Caco-2 (cell line): ENCODE results near the gene LAMB4. TPM values are rescaled to one million over a fixed set of nuclear protein-coding genes. Genes with fewer than 3 reads are reported as not detected.

Source experiments
- BruUV-seq: library from RNA; stranded (reverse); fragments of 400-500 nt; replicated peaks from 2 replicates; lab custom pipeline; 2021; lab: Mats Ljungman, UMichigan
- CTCF ChIA-PET: fragments of 300-600 bp; sonication (Branson Sonifier 250); formaldehyde crosslinking; loops from one replicate; lab custom pipeline; 2022; ENCODE audit warnings: antibody characterized with exemption; lab: Charles Lee
- POLR2A ChIA-PET: fragments of 300-600 bp; sonication (Branson Sonifier 250); formaldehyde crosslinking; loops from one replicate; lab custom pipeline; 2022; ENCODE audit warnings: antibody characterized with exemption; lab: Charles Lee
- DNase-seq, 2 experiments: peaks; one replicate each; pipeline versions ENCODE4 v3.0.0 to v3.0.0-alpha.2; 2020 to 2022
- H3K27me3 ChIP-seq: replicated peaks from 2 replicates; pipeline ENCODE4 v1.6.0; 2011; ENCODE audit warnings: low read length; ENCODE audit not compliant: control insufficient read depth, insufficient read depth
- H3K36me3 ChIP-seq: 2 replicates; pipeline ENCODE4 v1.5.1; 2011; ENCODE audit warnings: low read length; ENCODE audit not compliant: control insufficient read depth, insufficient read depth
- H3K4me1 ChIP-seq: fragments of 250-450 bp; sonication (Bioruptor Pico); 2 replicates; pipeline ENCODE4 v1.5.1; 2020; ENCODE audit warnings: mild to moderate bottlenecking
- H3K4me3 ChIP-seq: 2 replicates; pipeline ENCODE4 v1.5.1; 2011; ENCODE audit warnings: low read depth, mild to moderate bottlenecking, control low read depth, low read length
- H3K9me3 ChIP-seq: fragments of 250-450 bp; sonication (Bioruptor Pico); 2 replicates; pipeline ENCODE4 v1.5.1; 2020; ENCODE audit warnings: mild to moderate bottlenecking, moderate library complexity
- H3K27ac Mint-ChIP-seq: one replicate; pipeline ENCODE4 v1.8.0; 2022; ENCODE audit warnings: mixed read lengths; ENCODE audit not compliant: unreplicated experiment
- H3K27me3 Mint-ChIP-seq: one replicate; pipeline ENCODE4 v1.8.0; 2022; ENCODE audit warnings: mixed read lengths; ENCODE audit not compliant: insufficient read depth, unreplicated experiment
- H3K36me3 Mint-ChIP-seq: one replicate; pipeline ENCODE4 v1.8.0; 2022; ENCODE audit warnings: mild to moderate bottlenecking, mixed read lengths; ENCODE audit not compliant: insufficient read depth, unreplicated experiment
- H3K4me1 Mint-ChIP-seq: one replicate; pipeline ENCODE4 v1.8.0; 2022; ENCODE audit warnings: low read depth, mixed read lengths; ENCODE audit not compliant: unreplicated experiment
- H3K4me3 Mint-ChIP-seq: one replicate; pipeline ENCODE4 v1.8.0; 2022; ENCODE audit warnings: mild to moderate bottlenecking, moderate library complexity, mixed read lengths; ENCODE audit not compliant: unreplicated experiment
- H3K9me3 Mint-ChIP-seq: one replicate; pipeline ENCODE4 v1.8.0; 2022; ENCODE audit warnings: mixed read lengths; ENCODE audit not compliant: unreplicated experiment
- intact Hi-C: fragments of 100-400 bp; cut with micrococcal nuclease; formaldehyde crosslinking; loops from one replicate; pipeline ENCODE4 v1.10.0; 2022; ENCODE audit not compliant: unreplicated experiment
- total RNA-seq: library from RNA; stranded (reverse); gene quantifications from 2 replicates; pipeline ENCODE4 v1.2.3, GENCODE V29; 2022
- TF ChIP-seq, protein P1 (sequence below), 2 experiments: fragments of 200-600 bp in 1 of 2; IDR thresholded peaks; 1 replicate in 1 of 2; 2 replicates in 1 of 2; pipeline versions ENCODE4 v1.5.1 to v1.8.0; 2011 to 2022; ENCODE audit warnings: antibody characterized with exemption in 1 of 2, control low read depth in 1 of 2, inconsistent platforms in 1 of 2, low read depth in 1 of 2, low read length in 1 of 2, mild to moderate bottlenecking in 1 of 2, moderate library complexity in 1 of 2; ENCODE audit not compliant: insufficient read depth in 1 of 2, severe bottlenecking in 1 of 2, unreplicated experiment in 1 of 2

LAMB4 gene
- total RNA-seq, 1 experiment from 2014 or later: 0.52 TPM

- no peak overlapping the region for H3K4me3 Mint-ChIP-seq
- H3K27ac Mint-ChIP-seq: no peak overlapping the region
- Histone ChIP-seq H3K4me1 (peaks cover 72% of the 10 kb centered on the region), H3K27me3 (no peaks in the 10 kb centered on the region), H3K36me3 (no peaks in the 10 kb centered on the region), H3K9me3 (no peaks in the 10 kb centered on the region), H3K4me3 (no peak overlapping the region)
- no TSS peak for BruUV-seq
- POLR2A ChIA-PET: no interaction called here
- peak in 1 of 2 experiments; percentile 31 for DNase-seq
- H3K36me3 Mint-ChIP-seq: no peaks in the 10 kb centered on the region
- CTCF ChIA-PET: no interaction called here
- TF ChIP-seq, protein P1, sequence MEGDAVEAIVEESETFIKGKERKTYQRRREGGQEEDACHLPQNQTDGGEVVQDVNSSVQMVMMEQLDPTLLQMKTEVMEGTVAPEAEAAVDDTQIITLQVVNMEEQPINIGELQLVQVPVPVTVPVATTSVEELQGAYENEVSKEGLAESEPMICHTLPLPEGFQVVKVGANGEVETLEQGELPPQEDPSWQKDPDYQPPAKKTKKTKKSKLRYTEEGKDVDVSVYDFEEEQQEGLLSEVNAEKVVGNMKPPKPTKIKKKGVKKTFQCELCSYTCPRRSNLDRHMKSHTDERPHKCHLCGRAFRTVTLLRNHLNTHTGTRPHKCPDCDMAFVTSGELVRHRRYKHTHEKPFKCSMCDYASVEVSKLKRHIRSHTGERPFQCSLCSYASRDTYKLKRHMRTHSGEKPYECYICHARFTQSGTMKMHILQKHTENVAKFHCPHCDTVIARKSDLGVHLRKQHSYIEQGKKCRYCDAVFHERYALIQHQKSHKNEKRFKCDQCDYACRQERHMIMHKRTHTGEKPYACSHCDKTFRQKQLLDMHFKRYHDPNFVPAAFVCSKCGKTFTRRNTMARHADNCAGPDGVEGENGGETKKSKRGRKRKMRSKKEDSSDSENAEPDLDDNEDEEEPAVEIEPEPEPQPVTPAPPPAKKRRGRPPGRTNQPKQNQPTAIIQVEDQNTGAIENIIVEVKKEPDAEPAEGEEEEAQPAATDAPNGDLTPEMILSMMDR (IDR thresholded peaks at IDR 0.05; ENCODE audit: insufficient read depth in 1 of 2, low read depth in 1 of 2, low read length in 1 of 2, severe bottlenecking in 1 of 2, unreplicated experiment in 1 of 2): peak; percentile 22 to 58
- peaks cover 47% of the 10 kb centered on the region for H3K4me1 Mint-ChIP-seq
- H3K9me3 Mint-ChIP-seq: no peaks in the 10 kb centered on the region
- H3K27me3 Mint-ChIP-seq: no peaks in the 10 kb centered on the region
- intact Hi-C loops: loop anchor here (5.0 kb wide), 1 partner anchor 80 kb away; no protein-coding TSS in a partner anchor
These were observed 32.5 kb downstream of the LAMB4 start for GRCh38 chr7:108097703-108098102.

DNA sequence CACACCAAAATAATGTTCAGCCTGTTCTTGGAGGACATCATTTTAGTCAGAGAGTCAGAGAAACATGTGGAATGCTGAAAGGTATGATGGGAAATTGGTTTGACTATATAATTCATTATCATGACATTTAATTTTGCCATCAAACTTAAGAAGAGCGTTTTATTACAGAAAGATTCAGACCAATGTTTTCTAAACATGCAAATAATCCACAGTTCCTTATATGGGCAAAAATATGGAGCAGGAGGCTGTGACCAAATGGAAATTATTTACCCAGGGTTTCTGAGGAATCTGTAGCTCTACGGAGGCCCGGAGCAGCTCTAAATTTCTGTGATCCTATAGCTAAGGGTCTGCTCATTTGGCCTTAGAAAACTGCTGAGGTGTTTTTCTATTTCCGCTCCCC, 33.2 kb downstream of the LAMB4 start:
- Histone ChIP-seq H3K4me1 (peaks cover 71% of the 10 kb centered on the region), H3K9me3 (no peaks in the 10 kb centered on the region), H3K27me3 (no peaks in the 10 kb centered on the region), H3K36me3 (no peaks in the 10 kb centered on the region), H3K4me3 (no peak overlapping the region)
- ChIA-PET POLR2A (interaction anchor here (0.6 kb wide), 4 partner anchors 72 to 353 kb away, joined by 3 to 11 read pairs (median 6); partner anchors contain the start of gene CBLL1), CTCF (interaction anchor here (0.6 to 0.7 kb wide), 4 partner anchors 26 to 354 kb away, joined by 5 to 7 read pairs (median 6); no protein-coding TSS in a partner anchor)
- H3K4me1 Mint-ChIP-seq: peaks cover 42% of the 10 kb centered on the region
- H3K4me3 Mint-ChIP-seq: no peak overlapping the region
- peak overlapping the region; percentile 63 for H3K27ac Mint-ChIP-seq
- DNase-seq: no peak
- no peaks in the 10 kb centered on the region for H3K27me3 Mint-ChIP-seq
- H3K9me3 Mint-ChIP-seq: no peaks in the 10 kb centered on the region
- BruUV-seq: no TSS peak
- TF ChIP-seq, protein P1 (IDR thresholded peaks at IDR 0.05; ENCODE audit: insufficient read depth in 1 of 2, low read depth in 1 of 2, low read length in 1 of 2, severe bottlenecking in 1 of 2, unreplicated experiment in 1 of 2): no peak
- intact Hi-C loops: loop anchor here (5.0 kb wide), 1 partner anchor 80 kb away; no protein-coding TSS in a partner anchor
- H3K36me3 Mint-ChIP-seq: no peaks in the 10 kb centered on the region

- Mint-ChIP-seq H3K9me3 (no peaks in the 10 kb centered on the region), H3K4me1 (peaks cover 54% of the 10 kb centered on the region), H3K36me3 (no peaks in the 10 kb centered on the region), H3K4me3 (peak overlapping the region; percentile 62), H3K27me3 (no peaks in the 10 kb centered on the region), H3K27ac (peak overlapping the region; percentile 63)
- H3K27me3 ChIP-seq: no peaks in the 10 kb centered on the region
- peaks cover 76% of the 10 kb centered on the region for H3K4me1 ChIP-seq
- ChIA-PET CTCF (interaction anchor here (0.5 to 2.1 kb wide), 9 partner anchors 19 to 340 kb away, joined by 3 to 11 read pairs (median 3); no protein-coding TSS in a partner anchor), POLR2A (interaction anchor here (0.6 kb wide), 1 partner anchor 1810 kb away, joined by 3 read pairs; no protein-coding TSS in a partner anchor)
- H3K9me3 ChIP-seq: no peaks in the 10 kb centered on the region
- peak; percentile 86 to 89 for DNase-seq
- TF ChIP-seq, protein P1 (IDR thresholded peaks at IDR 0.05; ENCODE audit: insufficient read depth in 1 of 2, low read depth in 1 of 2, low read length in 1 of 2, severe bottlenecking in 1 of 2, unreplicated experiment in 1 of 2): no peak
- intact Hi-C loops: loop anchor here (1.0 to 5.0 kb wide), 4 partner anchors 40 to 90 kb away; no protein-coding TSS in a partner anchor
- H3K4me3 ChIP-seq: no peak overlapping the region
- no peaks in the 10 kb centered on the region for H3K36me3 ChIP-seq
- BruUV-seq: no TSS peak
These were observed 35.0 kb downstream of the LAMB4 start for GRCh38 chr7:108094933-108095710.
